A549 (cell line): ENCODE data around the gene DDR2.

Experiments used
- EP300 ChIP-seq, 2 experiments: fragments of >200 bp; sonication (Bioruptor Twin); formaldehyde crosslinking; IDR thresholded peaks; 2 replicates in 1 of 2; 3 replicates in 1 of 2; pipeline ENCODE4 v1.6.1; 2016 to 2017
- KDM1A ChIP-seq: fragments of 200-600 bp; sonication (generic); IDR thresholded peaks from 2 replicates; pipeline ENCODE4 v1.6.1; 2016; ENCODE audit warnings: low read depth, mild to moderate bottlenecking
- POLR2AphosphoS2 ChIP-seq: conservative IDR thresholded peaks from 2 replicates; pipeline ENCODE4 v1.6.1; 2012; ENCODE audit warnings: low read length, improper control_type of control experiment, inconsistent platforms
- RFX5 ChIP-seq: fragments of 450-650 bp; IDR thresholded peaks from 2 replicates; pipeline ENCODE4 v1.7.1; 2014; ENCODE audit warnings: antibody characterized with exemption, mild to moderate bottlenecking, moderate library complexity
- RNF2 ChIP-seq: fragments of 200-600 bp; sonication (generic); IDR thresholded peaks from 2 replicates; pipeline ENCODE4 v1.6.1; 2016; ENCODE audit warnings: low read depth, mild to moderate bottlenecking, antibody characterized with exemption, moderate library complexity, borderline replicate concordance
- SMC3 ChIP-seq: fragments of >200 bp; sonication (Bioruptor Twin); formaldehyde crosslinking; IDR thresholded peaks from 3 replicates; pipeline ENCODE4 v1.6.1; 2018; ENCODE audit warnings: inconsistent platforms
- TF ChIP-seq, protein P1 (sequence below): IDR thresholded peaks from 2 replicates; pipeline ENCODE4 v1.6.1; 2012
- TF ChIP-seq, protein P2 (sequence below): fragments of >200 bp; sonication (Bioruptor Twin); formaldehyde crosslinking; IDR thresholded peaks from 3 replicates; pipeline ENCODE4 v1.5.1; 2016

DNA sequence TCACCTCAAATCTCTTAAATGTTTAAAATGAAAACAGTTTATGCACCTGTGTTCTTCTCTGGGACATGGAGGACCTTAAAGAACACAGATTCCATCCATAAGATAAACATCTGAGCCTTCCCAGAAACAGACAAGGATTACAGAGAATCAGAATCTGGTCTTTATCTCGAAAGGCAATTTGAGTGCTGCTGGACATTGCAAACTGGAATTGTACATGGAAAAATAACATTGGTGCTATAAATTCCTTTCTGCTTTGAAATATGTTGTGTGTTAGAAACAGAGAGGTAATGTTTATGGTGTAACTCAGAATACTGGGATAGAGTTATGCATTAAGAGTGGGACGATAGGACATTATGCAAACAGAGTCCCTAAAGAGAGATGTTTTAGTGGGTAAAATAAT is 6.6 kb upstream of the DDR2 start:
- TF ChIP-seq, protein P1, sequence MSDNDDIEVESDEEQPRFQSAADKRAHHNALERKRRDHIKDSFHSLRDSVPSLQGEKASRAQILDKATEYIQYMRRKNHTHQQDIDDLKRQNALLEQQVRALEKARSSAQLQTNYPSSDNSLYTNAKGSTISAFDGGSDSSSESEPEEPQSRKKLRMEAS, result no peak
- TF ChIP-seq, protein P2, sequence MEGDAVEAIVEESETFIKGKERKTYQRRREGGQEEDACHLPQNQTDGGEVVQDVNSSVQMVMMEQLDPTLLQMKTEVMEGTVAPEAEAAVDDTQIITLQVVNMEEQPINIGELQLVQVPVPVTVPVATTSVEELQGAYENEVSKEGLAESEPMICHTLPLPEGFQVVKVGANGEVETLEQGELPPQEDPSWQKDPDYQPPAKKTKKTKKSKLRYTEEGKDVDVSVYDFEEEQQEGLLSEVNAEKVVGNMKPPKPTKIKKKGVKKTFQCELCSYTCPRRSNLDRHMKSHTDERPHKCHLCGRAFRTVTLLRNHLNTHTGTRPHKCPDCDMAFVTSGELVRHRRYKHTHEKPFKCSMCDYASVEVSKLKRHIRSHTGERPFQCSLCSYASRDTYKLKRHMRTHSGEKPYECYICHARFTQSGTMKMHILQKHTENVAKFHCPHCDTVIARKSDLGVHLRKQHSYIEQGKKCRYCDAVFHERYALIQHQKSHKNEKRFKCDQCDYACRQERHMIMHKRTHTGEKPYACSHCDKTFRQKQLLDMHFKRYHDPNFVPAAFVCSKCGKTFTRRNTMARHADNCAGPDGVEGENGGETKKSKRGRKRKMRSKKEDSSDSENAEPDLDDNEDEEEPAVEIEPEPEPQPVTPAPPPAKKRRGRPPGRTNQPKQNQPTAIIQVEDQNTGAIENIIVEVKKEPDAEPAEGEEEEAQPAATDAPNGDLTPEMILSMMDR, result no peak
- TF ChIP-seq KDM1A, result no peak
- no peak for TF ChIP-seq RFX5
- TF ChIP-seq RNF2, result no peak
- TF ChIP-seq EP300 (IDR thresholded peaks at IDR 0.05), result no peak
- no peak for TF ChIP-seq SMC3
- TF ChIP-seq POLR2AphosphoS2, result no peak
